Left lung (tissue), 10 donors: ENCODE results near the gene XPC. TPM values are rescaled to one million over a fixed set of nuclear protein-coding genes. Genes with fewer than 3 reads are reported as not detected.
A peak's percentile ranks its signal among the peaks of the same experiment; 100 is the strongest.

Experiments used
- ATAC-seq: fragments of 200-7000 bp; cut with Tn5 transposase; one replicate; pipeline ENCODE4 v1.9.1; 2020; ENCODE audit warnings: moderate library complexity
- DNase-seq, 4 donors: peaks; one replicate each; pipeline ENCODE4 v3.0.0-alpha.2; 2013 to 2020
- H3K27ac ChIP-seq, 2 donors: fragments of 200-600 bp; sonication (generic) in 1 of 2; one replicate each; pipeline versions ENCODE4 v1.5.0 to v1.8.0; 2020 to 2021
- H3K27me3 ChIP-seq, 2 donors: fragments of 200-600 bp; sonication (generic) in 1 of 2; one replicate each; pipeline versions ENCODE4 v1.5.0 to v1.8.0; 2020 to 2021
- H3K36me3 ChIP-seq, 2 donors: fragments of 200-600 bp; sonication (generic) in 1 of 2; one replicate each; pipeline versions ENCODE4 v1.5.0 to v1.8.0; 2020 to 2021
- H3K4me1 ChIP-seq, 2 donors: fragments of 200-600 bp; one replicate each; pipeline ENCODE4 v1.8.0; 2021
- H3K4me3 ChIP-seq, 2 donors: fragments of 200-600 bp; sonication (generic) in 1 of 2; one replicate each; pipeline versions ENCODE4 v1.5.0 to v1.8.0; 2020 to 2021; ENCODE audit warnings: mild to moderate bottlenecking in 1 of 2
- H3K9me3 ChIP-seq, 2 donors: fragments of 200-600 bp; sonication (generic) in 1 of 2; one replicate each; pipeline versions ENCODE4 v1.5.0 to v1.8.0; 2020 to 2021
- intact Hi-C, 2 donors: fragments of 100-400 bp; cut with DNase I; formaldehyde crosslinking; loops; one replicate each; pipeline versions ENCODE4 v1.11.2 to v1.14.2; 2022
- polyA plus RNA-seq, 6 donors: library from polyadenylated mRNA; unstranded; fragments of 120-200 nt; gene quantifications; one replicate each; pipeline ENCODE4 v1.2.1, GENCODE V29; 2013; ENCODE audit not compliant: insufficient read length in 6 of 6
- total RNA-seq, 2 donors: library from RNA; stranded (reverse); fragmentation: NEBNext Ultra II Directional; extraction: Animal tissue kit (Norgen Biotek cat#: 25700); gene quantifications; one replicate each; pipeline ENCODE4 v1.2.1, GENCODE V29; 2021
- TF ChIP-seq, protein P1 (sequence below), 2 donors: fragments of 200-600 bp; sonication (generic) in 1 of 2; IDR thresholded peaks; one replicate each; pipeline versions ENCODE4 v1.5.0 to v1.8.0; 2021; ENCODE audit warnings: antibody characterized with exemption in 2 of 2
- donor health status: DM: no; HTN: yes; CAD: no.
- donor health status: DM: no; HTN: no; CAD: no.

Gene XPC
- total and polyA plus RNA-seq, 8 donors: 23.9 to 47.6 (median 43.2) TPM

DNA sequence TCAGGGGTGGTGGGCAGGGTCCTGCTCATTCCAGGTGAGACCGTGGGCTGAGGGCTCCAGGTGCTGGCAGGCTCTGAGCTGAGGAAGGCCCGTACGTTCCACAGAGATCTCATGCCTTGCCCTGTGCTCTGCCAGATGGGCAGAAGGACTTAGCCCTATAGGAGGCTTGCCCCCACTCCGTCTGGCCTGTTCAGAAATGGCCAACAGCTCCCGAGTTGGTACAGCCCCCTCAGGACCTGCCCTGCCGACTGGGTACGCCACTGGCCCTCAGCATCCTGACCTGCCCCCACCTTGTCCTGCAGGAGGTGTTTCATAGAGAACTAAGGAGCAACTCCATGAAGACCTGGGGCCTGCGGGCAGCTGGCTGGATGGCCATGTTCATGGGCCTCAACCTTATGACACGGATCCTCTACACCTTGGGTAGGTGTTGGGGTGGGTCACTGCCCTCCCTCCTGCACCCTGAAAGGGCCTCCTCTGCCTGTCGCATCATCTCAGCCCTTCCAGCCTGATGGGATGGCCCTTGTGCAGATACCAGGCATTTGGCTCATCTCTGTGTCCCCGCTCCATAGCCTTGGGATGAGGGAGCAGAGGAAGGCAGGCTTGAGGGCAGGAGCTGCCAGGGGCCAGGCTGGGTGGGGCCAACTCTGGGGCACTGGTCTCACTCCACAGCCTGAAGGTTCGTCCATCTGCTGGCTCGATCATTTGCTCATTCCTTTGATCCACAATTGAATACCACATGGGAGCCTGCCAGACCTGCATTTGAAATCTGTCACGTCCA lies 39.3 kb downstream of the XPC start:
- Histone ChIP-seq H3K4me1 (peaks cover 10 to 18% of the 10 kb centered on the region in 2 donors), H3K27ac (no peak overlapping the region), H3K4me3 (no peak overlapping the region), H3K36me3 (peaks cover 0 to 89% of the 10 kb centered on the region in 2 donors), H3K27me3 (no peaks in the 10 kb centered on the region), H3K9me3 (no peaks in the 10 kb centered on the region)
- TF ChIP-seq, protein P1, sequence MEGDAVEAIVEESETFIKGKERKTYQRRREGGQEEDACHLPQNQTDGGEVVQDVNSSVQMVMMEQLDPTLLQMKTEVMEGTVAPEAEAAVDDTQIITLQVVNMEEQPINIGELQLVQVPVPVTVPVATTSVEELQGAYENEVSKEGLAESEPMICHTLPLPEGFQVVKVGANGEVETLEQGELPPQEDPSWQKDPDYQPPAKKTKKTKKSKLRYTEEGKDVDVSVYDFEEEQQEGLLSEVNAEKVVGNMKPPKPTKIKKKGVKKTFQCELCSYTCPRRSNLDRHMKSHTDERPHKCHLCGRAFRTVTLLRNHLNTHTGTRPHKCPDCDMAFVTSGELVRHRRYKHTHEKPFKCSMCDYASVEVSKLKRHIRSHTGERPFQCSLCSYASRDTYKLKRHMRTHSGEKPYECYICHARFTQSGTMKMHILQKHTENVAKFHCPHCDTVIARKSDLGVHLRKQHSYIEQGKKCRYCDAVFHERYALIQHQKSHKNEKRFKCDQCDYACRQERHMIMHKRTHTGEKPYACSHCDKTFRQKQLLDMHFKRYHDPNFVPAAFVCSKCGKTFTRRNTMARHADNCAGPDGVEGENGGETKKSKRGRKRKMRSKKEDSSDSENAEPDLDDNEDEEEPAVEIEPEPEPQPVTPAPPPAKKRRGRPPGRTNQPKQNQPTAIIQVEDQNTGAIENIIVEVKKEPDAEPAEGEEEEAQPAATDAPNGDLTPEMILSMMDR (IDR thresholded peaks at IDR 0.05): no peak
- no peak for ATAC-seq
- intact Hi-C loops: no loop called here
- DNase-seq: no peak

GRCh38 chr3:14138109-14138877 lies 40.1 kb downstream of the XPC start:
- Histone ChIP-seq H3K9me3 (no peaks in the 10 kb centered on the region), H3K27me3 (no peaks in the 10 kb centered on the region), H3K27ac (no peak overlapping the region), H3K4me3 (no peak overlapping the region), H3K36me3 (peaks cover 2 to 97% of the 10 kb centered on the region in 2 donors), H3K4me1 (peaks cover 5 to 10% of the 10 kb centered on the region in 2 donors)
- TF ChIP-seq, protein P1 (IDR thresholded peaks at IDR 0.05): no peak
- ATAC-seq (no peak), DNase-seq (no peak)
- intact Hi-C loops: no loop called here

DNA sequence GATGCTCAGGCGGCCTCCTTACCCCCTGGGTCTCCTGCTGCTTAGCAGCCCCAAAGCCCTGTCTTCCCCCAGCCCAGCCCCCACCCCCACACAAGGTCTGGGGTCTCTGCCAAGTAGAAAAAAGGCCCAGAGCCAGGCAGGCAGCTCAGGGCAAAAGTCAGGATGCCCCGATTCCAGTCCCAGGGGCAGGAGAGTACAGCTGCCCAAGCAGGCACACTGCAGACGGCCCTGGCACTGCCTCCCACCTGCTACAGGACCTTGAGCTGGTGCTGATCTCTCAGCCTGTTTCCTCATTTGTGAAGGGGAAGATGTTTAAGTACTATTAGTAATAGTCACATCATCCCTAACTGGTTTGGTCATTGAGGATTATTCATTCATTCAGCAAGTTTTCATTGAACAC lies 41.0 kb downstream of the XPC start:
- TF ChIP-seq, protein P1 (IDR thresholded peaks at IDR 0.05): no peak
- DNase-seq (no peak), ATAC-seq (no peak)
- Histone ChIP-seq H3K27me3 (no peaks in the 10 kb centered on the region), H3K4me3 (no peak overlapping the region), H3K27ac (peak overlapping the region in 1 of 2 donors; percentile 43), H3K9me3 (no peaks in the 10 kb centered on the region), H3K36me3 (peaks cover 2 to 100% of the 10 kb centered on the region in 2 donors), H3K4me1 (peaks cover 0 to 2% of the 10 kb centered on the region in 2 donors)
- intact Hi-C loops: no loop called here

GRCh38 chr3:14137004-14137403 lies 41.4 kb downstream of the XPC start:
- H3K4me1 ChIP-seq: no peaks in the 10 kb centered on the region
- no peak overlapping the region for H3K4me3 ChIP-seq
- TF ChIP-seq, protein P1 (IDR thresholded peaks at IDR 0.05): no peak
- H3K9me3 ChIP-seq: no peaks in the 10 kb centered on the region
- H3K27ac ChIP-seq: peak overlapping the region in 1 of 2 donors; percentile 43
- ATAC-seq: peak; percentile 75
- intact Hi-C loops: no loop called here
- peak in 1 of 4 donors; percentile 77 for DNase-seq
- peaks cover 2 to 100% of the 10 kb centered on the region in 2 donors for H3K36me3 ChIP-seq
- no peaks in the 10 kb centered on the region for H3K27me3 ChIP-seq

DNA sequence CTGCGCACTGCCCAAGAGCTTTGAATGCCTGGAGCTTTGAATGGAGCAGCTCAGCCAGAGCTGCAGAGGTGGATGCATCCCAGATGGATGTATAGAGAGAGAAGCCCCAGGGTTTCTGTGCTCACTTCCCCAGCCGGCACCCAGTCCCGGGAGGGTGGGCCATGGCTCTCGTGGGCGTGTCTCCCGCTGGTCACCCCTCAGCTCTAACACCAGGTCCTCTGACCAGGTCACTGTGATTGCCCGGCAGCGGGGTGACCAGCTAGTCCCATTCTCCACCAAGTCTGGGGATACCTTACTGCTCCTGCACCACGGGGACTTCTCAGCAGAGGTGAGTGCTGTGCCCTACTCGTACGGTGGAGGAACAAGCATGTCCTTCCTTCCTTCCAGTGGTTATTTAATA lies 42.8 kb downstream of the XPC start:
- no peak for ATAC-seq
- H3K27me3 ChIP-seq: no peaks in the 10 kb centered on the region
- DNase-seq: no peak
- H3K27ac ChIP-seq: no peak overlapping the region
- no peak overlapping the region for H3K4me3 ChIP-seq
- intact Hi-C loops: no loop called here
- H3K9me3 ChIP-seq: no peaks in the 10 kb centered on the region
- no peaks in the 10 kb centered on the region for H3K4me1 ChIP-seq
- H3K36me3 ChIP-seq: peaks cover 2 to 100% of the 10 kb centered on the region in 2 donors
- TF ChIP-seq, protein P1 (IDR thresholded peaks at IDR 0.05): no peak
